GM12878 (cell line): Measurements from ENCODE around the gene NUP155. TPM values are rescaled to one million over a fixed set of nuclear protein-coding genes. Genes with fewer than 3 reads are reported as not detected.

ENCODE experiments used
- ASH2L ChIP-seq: fragments of 300-600, 200-600 bp; sonication (generic); IDR thresholded peaks from 2 replicates; pipeline ENCODE4 v1.6.1; 2017; ENCODE audit warnings: low read depth, mild to moderate bottlenecking, borderline replicate concordance
- BHLHE40 ChIP-seq, 2 experiments: fragments of 450-650 bp in 1 of 2; IDR thresholded peaks; 2 replicates each; pipeline ENCODE4 v1.6.1; 2011 to 2017; ENCODE audit warnings: low read depth in 2 of 2, borderline replicate concordance in 1 of 2, improper control_type of control experiment in 1 of 2, low read length in 1 of 2, mild to moderate bottlenecking in 1 of 2
- EGR1 ChIP-seq, 2 experiments: IDR thresholded peaks; 1 replicate in 1 of 2; 2 replicates in 1 of 2; pipeline ENCODE4 v1.6.1; 2011 to 2012; ENCODE audit warnings: low read depth in 2 of 2, low read length in 2 of 2, borderline replicate concordance in 1 of 2, mild to moderate bottlenecking in 1 of 2, moderate library complexity in 1 of 2
- FOS ChIP-seq: IDR thresholded peaks from 3 replicates; pipeline ENCODE4 v1.6.1; 2011; ENCODE audit warnings: borderline replicate concordance; ENCODE audit not compliant: insufficient read length; ENCODE audit errors: extremely low read depth
- FOXK2 ChIP-seq: fragments of 450-650 bp; IDR thresholded peaks from 2 replicates; pipeline ENCODE4 v1.6.1; 2017; ENCODE audit warnings: mild to moderate bottlenecking, moderate library complexity
- HDGF ChIP-seq: fragments of 450-650 bp; IDR thresholded peaks from 2 replicates; pipeline ENCODE4 v1.6.1; 2016; ENCODE audit warnings: antibody characterized with exemption
- KDM1A ChIP-seq: fragments of 200-600 bp; sonication (generic); IDR thresholded peaks from 2 replicates; pipeline ENCODE4 v1.6.1; 2016; ENCODE audit warnings: borderline replicate concordance
- NFIC ChIP-seq: IDR thresholded peaks from 2 replicates; pipeline ENCODE4 v1.6.1; 2012; ENCODE audit warnings: low read depth, mild to moderate bottlenecking, inconsistent platforms, low read length, moderate library complexity
- POU2F2 ChIP-seq: IDR thresholded peaks from 3 replicates; pipeline ENCODE4 v1.6.1; 2011; ENCODE audit warnings: low read depth, mild to moderate bottlenecking, low read length, borderline replicate concordance
- RB1 ChIP-seq: fragments of 450-650 bp; formaldehyde crosslinking; IDR thresholded peaks from 2 replicates; pipeline ENCODE4 v1.6.1; 2017; ENCODE audit warnings: mild to moderate bottlenecking, borderline replicate concordance
- SMAD5 ChIP-seq: IDR thresholded peaks from 2 replicates; pipeline ENCODE4 v1.6.1; 2016; ENCODE audit warnings: antibody characterized with exemption, low read depth
- SREBF2 ChIP-seq: IDR thresholded peaks from 2 replicates; pipeline ENCODE4 v1.6.1; 2012; ENCODE audit warnings: mild to moderate bottlenecking, low read length
- STAT3 ChIP-seq: IDR thresholded peaks from 2 replicates; pipeline ENCODE4 v1.6.1; 2011; ENCODE audit warnings: low read depth, low read length, improper control_type of control experiment
- WRNIP1 ChIP-seq: IDR thresholded peaks from 2 replicates; pipeline ENCODE4 v1.6.1; 2011; ENCODE audit warnings: low read depth, low read length, improper control_type of control experiment, borderline replicate concordance
- ZNF622 ChIP-seq: fragments of 450-650 bp; IDR thresholded peaks from 2 replicates; pipeline ENCODE4 v1.6.1; 2017; ENCODE audit warnings: mild to moderate bottlenecking, inconsistent platforms
- ZSCAN29 ChIP-seq: fragments of 450-650 bp; IDR thresholded peaks from 2 replicates; pipeline ENCODE4 v1.6.1; 2017; ENCODE audit warnings: mild to moderate bottlenecking, moderate library complexity
- polyA plus RNA-seq, 11 experiments: library from polyadenylated mRNA; depleted of rRNA in 4 of 11; unstranded in 6 of 11; stranded (reverse) in 5 of 11; fragments of >200 nt; fragmentation: Nextera tagmentation in 4 of 11; fragmentation: Illumina TruSeq in 1 of 11; extraction: Ambion mirVana in 4 of 11; extraction: Trizol in 1 of 11; gene quantifications; 1 replicate in 1 of 11; 2 replicates in 10 of 11; pipeline versions ENCODE4 v1.2.1 to v1.2.3, GENCODE V29; 2011 to 2016; ENCODE audit warnings: inconsistent platforms in 2 of 11, missing spikeins in 2 of 11, low read depth in 1 of 11
- total RNA-seq, 4 experiments: library from RNA; depleted of rRNA in 3 of 4; stranded (reverse); fragments of >200 nt in 3 of 4; fragmentation: Illumina TruSeq in 1 of 4; extraction: Trizol in 1 of 4; gene quantifications; 2 replicates each; pipeline versions ENCODE4 v1.2.1 to v1.2.3, GENCODE V29; 2013 to 2021
- TF ChIP-seq, protein P1 (sequence below): fragments of 450-650 bp; IDR thresholded peaks from 2 replicates; pipeline ENCODE4 v1.6.1; 2018; ENCODE audit warnings: mild to moderate bottlenecking, low read depth, moderate library complexity; ENCODE audit not compliant: partially characterized antibody
- TF ChIP-seq, protein P2 (sequence below): fragments of 450-650 bp; formaldehyde crosslinking; IDR thresholded peaks from 2 replicates; pipeline ENCODE4 v1.4.0; 2020; ENCODE audit warnings: mild to moderate bottlenecking, moderate library complexity
- TF ChIP-seq, protein P3 (sequence below): IDR thresholded peaks from 2 replicates; pipeline ENCODE4 v1.6.1; 2011; ENCODE audit warnings: low read depth, low read length, improper control_type of control experiment, borderline replicate concordance
- TF ChIP-seq, protein P4 (sequence below): fragments of 450-650 bp; IDR thresholded peaks from 2 replicates; pipeline ENCODE4 v1.6.1; 2016; ENCODE audit warnings: mild to moderate bottlenecking

Gene NUP155
- total and polyA plus RNA-seq, 10 of the 15 experiments (the other 5 are each of a cell fraction or from before 2014, with no cell fraction given) = 15.9 to 58.6 (median 37.1) TPM

DNA sequence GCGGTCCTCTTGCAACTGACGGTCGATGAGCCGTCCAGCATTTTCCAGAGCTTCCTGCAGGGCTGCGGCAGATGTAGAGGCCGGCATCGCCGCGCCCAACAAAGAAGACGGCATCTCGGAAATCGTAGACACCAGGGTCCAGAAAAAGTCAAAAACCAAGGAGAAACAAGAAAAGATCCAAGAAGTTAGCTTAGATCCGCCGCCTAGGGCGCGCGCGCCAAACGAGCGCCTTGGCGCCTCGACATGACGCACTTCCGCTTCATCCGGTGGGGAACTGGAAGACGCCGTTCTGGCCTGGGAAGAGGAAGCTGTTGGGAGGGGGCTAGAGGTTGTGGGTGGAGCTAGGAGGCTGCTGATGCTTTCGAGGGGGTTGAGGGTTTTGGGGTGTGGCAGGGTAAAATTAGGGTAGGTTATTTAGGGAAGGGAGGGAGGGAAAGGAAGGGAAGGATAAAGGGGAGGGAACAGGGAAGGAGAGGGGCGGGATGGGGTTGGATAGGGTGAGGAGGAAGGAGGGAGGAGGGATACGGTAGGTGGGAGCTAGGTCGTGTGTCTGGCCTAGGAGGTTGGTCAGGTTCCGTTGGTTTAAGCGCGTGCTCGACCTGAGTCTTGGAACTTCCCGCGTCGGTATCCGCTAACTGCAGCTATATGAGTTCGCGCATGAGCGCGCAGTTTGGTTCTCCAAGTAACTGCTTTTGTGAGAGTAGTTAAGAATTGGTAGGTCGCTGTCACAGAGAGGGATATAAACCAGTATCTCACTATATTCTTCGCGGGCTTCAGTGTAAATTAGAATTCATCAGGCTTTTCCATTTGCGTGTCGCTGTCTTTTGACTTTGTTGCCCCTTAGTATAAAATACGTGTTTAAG is at the start of gene NUP155 (continued):
- TF ChIP-seq EGR1 (IDR thresholded peaks at IDR 0.05; ENCODE audit: borderline replicate concordance in 1 of 2, low read depth in 2 of 2, low read length in 2 of 2) (no peak), POU2F2 (peak; percentile 55; the same call in 1 of the 3 replicates), ASH2L (no peak), WRNIP1 (no peak), BHLHE40 (IDR thresholded peaks at IDR 0.05; ENCODE audit: borderline replicate concordance in 1 of 2, low read depth in 2 of 2, low read length in 1 of 2) (peak; percentile 34 to 71; a peak in 3 of 4 replicates), ZNF622 (no peak), SMAD5 (peak; percentile 67; the same call in 1 of the 2 replicates), HDGF (peak; percentile 100), FOS (no peak), RB1 (peak; percentile 99), NFIC (peak; percentile 44; the same call in 1 of the 2 replicates), KDM1A (no peak), FOXK2 (no peak; the same call in 1 of the 2 replicates), SREBF2 (no peak), STAT3 (no peak), ZSCAN29 (no peak)
- TF ChIP-seq, protein P1, sequence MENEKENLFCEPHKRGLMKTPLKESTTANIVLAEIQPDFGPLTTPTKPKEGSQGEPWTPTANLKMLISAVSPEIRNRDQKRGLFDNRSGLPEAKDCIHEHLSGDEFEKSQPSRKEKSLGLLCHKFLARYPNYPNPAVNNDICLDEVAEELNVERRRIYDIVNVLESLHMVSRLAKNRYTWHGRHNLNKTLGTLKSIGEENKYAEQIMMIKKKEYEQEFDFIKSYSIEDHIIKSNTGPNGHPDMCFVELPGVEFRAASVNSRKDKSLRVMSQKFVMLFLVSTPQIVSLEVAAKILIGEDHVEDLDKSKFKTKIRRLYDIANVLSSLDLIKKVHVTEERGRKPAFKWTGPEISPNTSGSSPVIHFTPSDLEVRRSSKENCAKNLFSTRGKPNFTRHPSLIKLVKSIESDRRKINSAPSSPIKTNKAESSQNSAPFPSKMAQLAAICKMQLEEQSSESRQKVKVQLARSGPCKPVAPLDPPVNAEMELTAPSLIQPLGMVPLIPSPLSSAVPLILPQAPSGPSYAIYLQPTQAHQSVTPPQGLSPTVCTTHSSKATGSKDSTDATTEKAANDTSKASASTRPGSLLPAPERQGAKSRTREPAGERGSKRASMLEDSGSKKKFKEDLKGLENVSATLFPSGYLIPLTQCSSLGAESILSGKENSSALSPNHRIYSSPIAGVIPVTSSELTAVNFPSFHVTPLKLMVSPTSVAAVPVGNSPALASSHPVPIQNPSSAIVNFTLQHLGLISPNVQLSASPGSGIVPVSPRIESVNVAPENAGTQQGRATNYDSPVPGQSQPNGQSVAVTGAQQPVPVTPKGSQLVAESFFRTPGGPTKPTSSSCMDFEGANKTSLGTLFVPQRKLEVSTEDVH = peak; percentile 97
- TF ChIP-seq, protein P2, sequence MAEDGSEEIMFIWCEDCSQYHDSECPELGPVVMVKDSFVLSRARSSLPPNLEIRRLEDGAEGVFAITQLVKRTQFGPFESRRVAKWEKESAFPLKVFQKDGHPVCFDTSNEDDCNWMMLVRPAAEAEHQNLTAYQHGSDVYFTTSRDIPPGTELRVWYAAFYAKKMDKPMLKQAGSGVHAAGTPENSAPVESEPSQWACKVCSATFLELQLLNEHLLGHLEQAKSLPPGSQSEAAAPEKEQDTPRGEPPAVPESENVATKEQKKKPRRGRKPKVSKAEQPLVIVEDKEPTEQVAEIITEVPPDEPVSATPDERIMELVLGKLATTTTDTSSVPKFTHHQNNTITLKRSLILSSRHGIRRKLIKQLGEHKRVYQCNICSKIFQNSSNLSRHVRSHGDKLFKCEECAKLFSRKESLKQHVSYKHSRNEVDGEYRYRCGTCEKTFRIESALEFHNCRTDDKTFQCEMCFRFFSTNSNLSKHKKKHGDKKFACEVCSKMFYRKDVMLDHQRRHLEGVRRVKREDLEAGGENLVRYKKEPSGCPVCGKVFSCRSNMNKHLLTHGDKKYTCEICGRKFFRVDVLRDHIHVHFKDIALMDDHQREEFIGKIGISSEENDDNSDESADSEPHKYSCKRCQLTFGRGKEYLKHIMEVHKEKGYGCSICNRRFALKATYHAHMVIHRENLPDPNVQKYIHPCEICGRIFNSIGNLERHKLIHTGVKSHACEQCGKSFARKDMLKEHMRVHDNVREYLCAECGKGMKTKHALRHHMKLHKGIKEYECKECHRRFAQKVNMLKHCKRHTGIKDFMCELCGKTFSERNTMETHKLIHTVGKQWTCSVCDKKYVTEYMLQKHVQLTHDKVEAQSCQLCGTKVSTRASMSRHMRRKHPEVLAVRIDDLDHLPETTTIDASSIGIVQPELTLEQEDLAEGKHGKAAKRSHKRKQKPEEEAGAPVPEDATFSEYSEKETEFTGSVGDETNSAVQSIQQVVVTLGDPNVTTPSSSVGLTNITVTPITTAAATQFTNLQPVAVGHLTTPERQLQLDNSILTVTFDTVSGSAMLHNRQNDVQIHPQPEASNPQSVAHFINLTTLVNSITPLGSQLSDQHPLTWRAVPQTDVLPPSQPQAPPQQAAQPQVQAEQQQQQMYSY (CRISPR knock-in tag) = no peak
- TF ChIP-seq, protein P3, sequence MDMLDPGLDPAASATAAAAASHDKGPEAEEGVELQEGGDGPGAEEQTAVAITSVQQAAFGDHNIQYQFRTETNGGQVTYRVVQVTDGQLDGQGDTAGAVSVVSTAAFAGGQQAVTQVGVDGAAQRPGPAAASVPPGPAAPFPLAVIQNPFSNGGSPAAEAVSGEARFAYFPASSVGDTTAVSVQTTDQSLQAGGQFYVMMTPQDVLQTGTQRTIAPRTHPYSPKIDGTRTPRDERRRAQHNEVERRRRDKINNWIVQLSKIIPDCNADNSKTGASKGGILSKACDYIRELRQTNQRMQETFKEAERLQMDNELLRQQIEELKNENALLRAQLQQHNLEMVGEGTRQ = no peak
- TF ChIP-seq, protein P4, sequence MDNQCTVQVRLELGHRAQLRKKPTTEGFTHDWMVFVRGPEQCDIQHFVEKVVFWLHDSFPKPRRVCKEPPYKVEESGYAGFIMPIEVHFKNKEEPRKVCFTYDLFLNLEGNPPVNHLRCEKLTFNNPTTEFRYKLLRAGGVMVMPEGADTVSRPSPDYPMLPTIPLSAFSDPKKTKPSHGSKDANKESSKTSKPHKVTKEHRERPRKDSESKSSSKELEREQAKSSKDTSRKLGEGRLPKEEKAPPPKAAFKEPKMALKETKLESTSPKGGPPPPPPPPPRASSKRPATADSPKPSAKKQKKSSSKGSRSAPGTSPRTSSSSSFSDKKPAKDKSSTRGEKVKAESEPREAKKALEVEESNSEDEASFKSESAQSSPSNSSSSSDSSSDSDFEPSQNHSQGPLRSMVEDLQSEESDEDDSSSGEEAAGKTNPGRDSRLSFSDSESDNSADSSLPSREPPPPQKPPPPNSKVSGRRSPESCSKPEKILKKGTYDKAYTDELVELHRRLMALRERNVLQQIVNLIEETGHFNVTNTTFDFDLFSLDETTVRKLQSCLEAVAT = peak; percentile 95
